Naive thymus-derived CD8-positive, alpha-beta T cell (primary cell): Measurements from ENCODE around the gene KIF1C. TPM values are rescaled to one million over a fixed set of nuclear protein-coding genes. Genes with fewer than 3 reads are reported as not detected.
"Not testable (repeated sequence)": the region's sequence is repeated elsewhere in the genome, so short reads cannot be mapped to it uniquely, and the experiment has no call there.

ENCODE experiments used
- ATAC-seq, 2 donors: fragments of 150-1000 bp; cut with Tn5 transposase in 1 of 2; sonication (Bioruptor Pico), chemical (Tn5 transposase) in 1 of 2; 1 replicate in 1 of 2; 2 replicates in 1 of 2; pipeline ENCODE4 v1.10.0; 2021; ENCODE audit warnings: mild to moderate bottlenecking in 2 of 2, moderate library complexity in 2 of 2
- POLR2A ChIA-PET: fragments of 350-600 bp; sonication (Branson Sonifier 250); formaldehyde crosslinking; loops from one replicate; lab custom pipeline; 2021; ENCODE audit warnings: antibody characterized with exemption; lab: Charles Lee
- DNase-seq, 10 donors: peaks; one replicate each; pipeline versions ENCODE4 v3.0.0 to v3.0.0-alpha.2; 2020 to 2022
- H3K27ac Mint-ChIP-seq, 10 donors: one replicate each; pipeline ENCODE4 v1.8.0; 2020 to 2022; ENCODE audit warnings: mild to moderate bottlenecking in 10 of 10, mixed read lengths in 10 of 10, moderate library complexity in 4 of 10, inconsistent platforms in 1 of 10
- H3K27me3 Mint-ChIP-seq, 5 donors: one replicate each; pipeline ENCODE4 v1.8.0; 2021 to 2022; ENCODE audit warnings: mixed read lengths in 5 of 5
- H3K36me3 Mint-ChIP-seq, 3 donors: one replicate each; pipeline ENCODE4 v1.8.0; 2020 to 2022; ENCODE audit warnings: mixed read lengths in 3 of 3, mild to moderate bottlenecking in 2 of 3, inconsistent platforms in 1 of 3
- H3K4me1 Mint-ChIP-seq, 4 donors: one replicate each; pipeline ENCODE4 v1.8.0; 2021 to 2022; ENCODE audit warnings: mixed read lengths in 4 of 4
- H3K4me3 Mint-ChIP-seq, 10 donors: one replicate each; pipeline ENCODE4 v1.8.0; 2020 to 2022; ENCODE audit warnings: mild to moderate bottlenecking in 10 of 10, mixed read lengths in 10 of 10, moderate library complexity in 6 of 10, inconsistent platforms in 1 of 10
- H3K9me3 Mint-ChIP-seq, 9 donors: one replicate each; pipeline ENCODE4 v1.8.0; 2020 to 2022; ENCODE audit warnings: mixed read lengths in 9 of 9, mild to moderate bottlenecking in 3 of 9, inconsistent platforms in 1 of 9, moderate library complexity in 1 of 9
- microRNA-seq: library from miRNA; unstranded; fragments of <30 nt; microRNA quantifications from one replicate; pipeline ENCODE4 v1.2.0, GENCODE V29; 2022; ENCODE audit warnings: borderline microRNAs expressed
- polyA plus RNA-seq, 3 donors: library from polyadenylated mRNA; unstranded; fragments of 300-500 nt; fragmentation: Illumina TruSeq; gene quantifications; one replicate each; pipeline ENCODE4 v1.2.3, GENCODE V29; 2021
- total RNA-seq, 8 experiments: library from RNA in 2 of 8; stranded (reverse) in 2 of 8; gene quantifications; one replicate each; pipeline ENCODE4 v1.2.3 and lab custom pipeline; 2021 to 2026

KIF1C gene
- total and polyA plus RNA-seq, 5 experiments from 2014 or later: 2.6 to 21.1 (median 3.0) TPM

- peaks cover 12 to 42% (median 31%) of the 10 kb centered on the region in 4 donors for H3K4me1 Mint-ChIP-seq
- DNase-seq: no peak
- no peaks in the 10 kb centered on the region for H3K27me3 Mint-ChIP-seq
- H3K4me3 Mint-ChIP-seq: peak overlapping the region in 1 of 10 donors; percentile 10
- H3K9me3 Mint-ChIP-seq: no peaks in the 10 kb centered on the region
- no peaks in the 10 kb centered on the region for H3K36me3 Mint-ChIP-seq
- no peak for ATAC-seq
- H3K27ac Mint-ChIP-seq: peak overlapping the region in 9 of 10 donors; percentile 15 to 98 (median 92)
- POLR2A ChIA-PET: interaction anchor here (0.6 to 2.2 kb wide), 6 partner anchors 13 to 140 kb away, joined by 4 to 7 read pairs (median 5); partner anchors contain the start of genes CAMTA2 and SPAG7
Measured at GRCh38 chr17:5050278-5050677, 52.5 kb downstream of the KIF1C start.

GRCh38 chr17:5055543-5055942 is 57.8 kb downstream of the KIF1C start:
- H3K36me3 Mint-ChIP-seq: no peaks in the 10 kb centered on the region
- POLR2A ChIA-PET: interaction anchor here (0.7 to 2.1 kb wide), 3 partner anchors 10 to 170 kb away, joined by 3 to 8 read pairs (median 8); no protein-coding TSS in a partner anchor
- no peaks in the 10 kb centered on the region for H3K9me3 Mint-ChIP-seq
- no peak overlapping the region for H3K4me3 Mint-ChIP-seq
- peaks cover 0 to 2% (median 0%) of the 10 kb centered on the region in 4 donors for H3K4me1 Mint-ChIP-seq
- H3K27ac Mint-ChIP-seq: no peak overlapping the region
- no peak for DNase-seq
- H3K27me3 Mint-ChIP-seq: peaks cover 0 to 3% (median 3%) of the 10 kb centered on the region in 5 donors
- ATAC-seq: no peak

- Mint-ChIP-seq H3K27ac (no peak overlapping the region), H3K4me1 (peaks cover 0 to 7% (median 1%) of the 10 kb centered on the region in 4 donors), H3K27me3 (peaks cover 0 to 7% (median 2%) of the 10 kb centered on the region in 5 donors), H3K4me3 (no peak overlapping the region), H3K36me3 (no peaks in the 10 kb centered on the region), H3K9me3 (no peaks in the 10 kb centered on the region)
- DNase-seq (no peak), ATAC-seq (no peak)
- POLR2A ChIA-PET: no interaction called here
Measured at GRCh38 chr17:5065227-5065744, 67.5 kb downstream of the KIF1C start.

- DNase-seq: no peak
- no peak overlapping the region for H3K4me3 Mint-ChIP-seq
- POLR2A ChIA-PET: interaction anchor here (0.7 to 1.4 kb wide), 2 partner anchors 22 to 36 kb away, joined by 3 read pairs; no protein-coding TSS in a partner anchor
- no peak overlapping the region for H3K27ac Mint-ChIP-seq
- peaks cover 0 to under 1% (median 0%) of the 10 kb centered on the region in 4 donors for H3K4me1 Mint-ChIP-seq
- H3K9me3 Mint-ChIP-seq: no peaks in the 10 kb centered on the region
- H3K36me3 Mint-ChIP-seq: no peaks in the 10 kb centered on the region
- ATAC-seq: no peak
- peaks cover 0 to 7% (median under 1%) of the 10 kb centered on the region in 5 donors for H3K27me3 Mint-ChIP-seq
Measured at GRCh38 chr17:5068236-5068635, 70.5 kb downstream of the KIF1C start.

- POLR2A ChIA-PET: no interaction called here
- no peak overlapping the region for H3K4me3 Mint-ChIP-seq
- H3K27ac Mint-ChIP-seq: no peak overlapping the region
- ATAC-seq: no peak
- H3K27me3 Mint-ChIP-seq: peaks cover 0 to 7% (median 0%) of the 10 kb centered on the region in 5 donors
- no peaks in the 10 kb centered on the region for H3K9me3 Mint-ChIP-seq
- H3K36me3 Mint-ChIP-seq: no peaks in the 10 kb centered on the region
- peaks cover 0 to 2% (median 0%) of the 10 kb centered on the region in 4 donors for H3K4me1 Mint-ChIP-seq
- DNase-seq: no peak
Measured at GRCh38 chr17:5069724-5070123, 72.0 kb downstream of the KIF1C start.

- not testable (repeated sequence) for ATAC-seq, H3K36me3 Mint-ChIP-seq, DNase-seq, H3K27me3 Mint-ChIP-seq, H3K9me3 Mint-ChIP-seq, H3K27ac Mint-ChIP-seq
- POLR2A ChIA-PET: interaction anchor here (1.1 kb wide), 1 partner anchor 22 kb away, joined by 5 read pairs; no protein-coding TSS in a partner anchor
- Mint-ChIP-seq H3K4me1 (peaks cover 17 to 24% (median 21%) of the 10 kb centered on the region in 4 donors), H3K4me3 (peak overlapping the region in 1 of 10 donors; percentile 7)
Measured at GRCh38 chr17:5075472-5075871, 77.7 kb downstream of the KIF1C start.

- ATAC-seq, H3K9me3 Mint-ChIP-seq, H3K27me3 Mint-ChIP-seq, DNase-seq: not testable (repeated sequence)
- Mint-ChIP-seq H3K27ac (peak overlapping the region in 7 of 10 donors; percentile 69 to 98 (median 93)), H3K4me3 (peak overlapping the region; percentile 92 to 99 (median 96)), H3K4me1 (peaks cover 17 to 32% (median 29%) of the 10 kb centered on the region in 4 donors), H3K36me3 (peaks cover 0 to 12% (median 8%) of the 10 kb centered on the region in 3 donors)
- POLR2A ChIA-PET: interaction anchor here (0.6 to 2.4 kb wide), 3 partner anchors 34 to 129 kb away, joined by 4 to 9 read pairs (median 7); partner anchors contain the start of genes PFN1 and ZNF594
Measured at GRCh38 chr17:5077275-5077674, 79.5 kb downstream of the KIF1C start.

- no peak for DNase-seq
- H3K9me3 Mint-ChIP-seq: peaks cover 0 to 4% (median under 1%) of the 10 kb centered on the region in 9 donors
- peaks cover 2 to 14% (median 11%) of the 10 kb centered on the region in 3 donors for H3K36me3 Mint-ChIP-seq
- peak overlapping the region; percentile 89 to 98 (median 94) for H3K27ac Mint-ChIP-seq
- no peaks in the 10 kb centered on the region for H3K27me3 Mint-ChIP-seq
- ATAC-seq: peak in 1 of 2 donors; percentile 5
- peak overlapping the region; percentile 92 to 99 (median 96) for H3K4me3 Mint-ChIP-seq
- peaks cover 17 to 34% (median 29%) of the 10 kb centered on the region in 4 donors for H3K4me1 Mint-ChIP-seq
- POLR2A ChIA-PET: interaction anchor here (0.6 to 2.4 kb wide), 3 partner anchors 34 to 130 kb away, joined by 4 to 9 read pairs (median 7); partner anchors contain the start of genes PFN1 and ZNF594
Measured at GRCh38 chr17:5077781-5078105, 80.0 kb downstream of the KIF1C start.

Small RNAs within 50 kb of the gene (microRNA-seq; reads per million reads assigned to microRNA genes)
- not detected for gene MIR6864
- gene MIR6865: not detected

Other genes starting within 250 kb of the KIF1C start
- gene TM4SF5, start 226.1 kb upstream of the KIF1C start, total RNA-seq: not detected
- not detected for gene TM4SF5, start 226.1 kb upstream of the KIF1C start, polyA plus RNA-seq
- gene VMO1, start 211.6 kb upstream of the KIF1C start, total RNA-seq: under 1 TPM in 1 of 2 experiments, not detected in 1; 0.60 TPM
- gene VMO1, start 211.6 kb upstream of the KIF1C start, polyA plus RNA-seq: not detected
- not detected for gene GLTPD2, start 209.0 kb upstream of the KIF1C start, total RNA-seq
- under 1 TPM; 0.36 to 0.39 (median 0.39) TPM for gene GLTPD2, start 209.0 kb upstream of the KIF1C start, polyA plus RNA-seq
- gene PSMB6, start 201.8 kb upstream of the KIF1C start, total RNA-seq: 10 to 100 TPM; 56.5 to 61.6 TPM
- gene PSMB6, start 201.8 kb upstream of the KIF1C start, polyA plus RNA-seq: 100 to 1,000 TPM; 211 to 282 (median 256) TPM
- gene PLD2, start 190.8 kb upstream of the KIF1C start, total RNA-seq: 10 to 100 TPM; 21.4 to 27.9 TPM
- 1 to 10 TPM; 1.1 to 1.9 (median 1.9) TPM for gene PLD2, start 190.8 kb upstream of the KIF1C start, polyA plus RNA-seq
- gene MINK1, start 164.6 kb upstream of the KIF1C start, total RNA-seq: 100 to 1,000 TPM; 110 to 117 TPM
- gene MINK1, start 164.6 kb upstream of the KIF1C start, polyA plus RNA-seq: 10 to 100 TPM in 1 of 3 donors, 1 to 10 TPM in 2; 4.1 to 12.9 (median 8.1) TPM
- gene C17orf107, start 98.4 kb upstream of the KIF1C start, total RNA-seq: 1 to 10 TPM; 5.7 TPM
- gene C17orf107, start 98.4 kb upstream of the KIF1C start, polyA plus RNA-seq: 1 to 10 TPM; 1.5 to 1.8 (median 1.6) TPM
- 1 to 10 TPM in 1 of 2 experiments, under 1 TPM in 1; 0.94 to 1.3 TPM for gene CHRNE, start 94.9 kb upstream of the KIF1C start, total RNA-seq
- gene CHRNE, start 94.9 kb upstream of the KIF1C start, polyA plus RNA-seq: under 1 TPM; 0.19 to 0.58 (median 0.20) TPM
- gene GP1BA, start 65.7 kb upstream of the KIF1C start, total RNA-seq: not detected
- under 1 TPM in 2 of 3 donors, not detected in 1; 0.08 to 0.13 TPM for gene GP1BA, start 65.7 kb upstream of the KIF1C start, polyA plus RNA-seq
- gene SLC25A11, start 57.9 kb upstream of the KIF1C start, total RNA-seq: 10 to 100 TPM; 42.5 to 45.0 TPM
- gene SLC25A11, start 57.9 kb upstream of the KIF1C start, polyA plus RNA-seq: 10 to 100 TPM; 75.3 to 78.6 (median 77.6) TPM
- gene RNF167, start 57.7 kb upstream of the KIF1C start, total RNA-seq: 100 to 1,000 TPM; 143 to 145 TPM
- gene RNF167, start 57.7 kb upstream of the KIF1C start, polyA plus RNA-seq: 10 to 100 TPM; 30.3 to 50.0 (median 32.2) TPM
- 100 to 1,000 TPM; 486 to 497 TPM for gene PFN1, start 49.4 kb upstream of the KIF1C start, total RNA-seq
- gene PFN1, start 49.4 kb upstream of the KIF1C start, polyA plus RNA-seq: 1,000 to 10,000 TPM; 1,824 to 2,067 (median 1,870) TPM
- gene ENO3, start 46.8 kb upstream of the KIF1C start, total RNA-seq: 10 to 100 TPM; 35.2 to 36.7 TPM
- 1 to 10 TPM; 1.5 to 3.0 (median 1.8) TPM for gene ENO3, start 46.8 kb upstream of the KIF1C start, polyA plus RNA-seq
- 10 to 100 TPM; 50.5 to 52.6 TPM for gene SPAG7, start 30.1 kb upstream of the KIF1C start, total RNA-seq
- 100 to 1,000 TPM; 122 to 131 (median 129) TPM for gene SPAG7, start 30.1 kb upstream of the KIF1C start, polyA plus RNA-seq
- gene CAMTA2, start 10.3 kb upstream of the KIF1C start, total RNA-seq: 10 to 100 TPM; 56.1 to 58.7 TPM
- 10 to 100 TPM in 1 of 3 donors, 1 to 10 TPM in 2; 4.1 to 18.9 (median 6.3) TPM for gene CAMTA2, start 10.3 kb upstream of the KIF1C start, polyA plus RNA-seq
- under 1 TPM in 1 of 2 experiments, not detected in 1; 0.26 TPM for gene INCA1, start 428 bp upstream of the KIF1C start, total RNA-seq
- gene INCA1, start 428 bp upstream of the KIF1C start, polyA plus RNA-seq: under 1 TPM in 1 of 3 donors, not detected in 2; 0.23 TPM
- gene SLC52A1, start 37.5 kb downstream of the KIF1C start, total RNA-seq: under 1 TPM in 1 of 2 experiments, not detected in 1; 0.25 TPM
- not detected for gene SLC52A1, start 37.5 kb downstream of the KIF1C start, polyA plus RNA-seq
- gene ZFP3, start 80.5 kb downstream of the KIF1C start, total RNA-seq: 10 to 100 TPM; 12.6 to 12.7 TPM
- 1 to 10 TPM in 2 of 3 donors, under 1 TPM in 1; 0.51 to 2.1 (median 1.6) TPM for gene ZFP3, start 80.5 kb downstream of the KIF1C start, polyA plus RNA-seq
- 10 to 100 TPM; 14.0 to 18.9 TPM for gene ZNF232, start 113.9 kb downstream of the KIF1C start, total RNA-seq
- gene ZNF232, start 113.9 kb downstream of the KIF1C start, polyA plus RNA-seq: 1 to 10 TPM; 6.0 to 10.0 (median 7.3) TPM
- under 1 TPM; 0.33 to 0.39 TPM for gene USP6, start 118.1 kb downstream of the KIF1C start, total RNA-seq
- under 1 TPM; 0.02 to 0.06 (median 0.05) TPM for gene USP6, start 118.1 kb downstream of the KIF1C start, polyA plus RNA-seq
- gene ZNF594, start 193.9 kb downstream of the KIF1C start, total RNA-seq: 10 to 100 TPM; 32.4 to 32.5 TPM
- gene ZNF594, start 193.9 kb downstream of the KIF1C start, polyA plus RNA-seq: 1 to 10 TPM; 1.7 to 3.3 (median 3.3) TPM
- gene SCIMP, start 236.9 kb downstream of the KIF1C start, total RNA-seq: 1 to 10 TPM; 2.3 to 2.8 TPM
- gene SCIMP, start 236.9 kb downstream of the KIF1C start, polyA plus RNA-seq: under 1 TPM; 0.11 to 0.72 (median 0.22) TPM